GM19043 (cell line): ENCODE measurements around the gene NDUFB2.
"Not testable (repeated sequence)": the region's sequence is repeated elsewhere in the genome, so short reads cannot be mapped to it uniquely, and the experiment has no call there.

Experiments
- ATAC-seq: cut with Tn5 transposase; IDR thresholded peaks from one replicate; pipeline ENCODE4 v1.9.1; 2021; ENCODE audit warnings: low read depth; ENCODE audit not compliant: unreplicated experiment

Gene NDUFB2

GRCh38 chr7:140696680-140697446, at the start of gene NDUFB2:
Gene NDUFB2 (plus strand): TSS chr7:140696708. CDS start chr7:140696745, 37 bp downstream.
- peak; percentile 89 for ATAC-seq

GRCh38 chr7:140646931-140647647, 49.4 kb upstream of the NDUFB2 start:
- ATAC-seq = peak; percentile 82

GRCh38 chr7:140649556-140650205, 46.8 kb upstream of the NDUFB2 start:
- no peak for ATAC-seq

- ATAC-seq = no peak
Observed at GRCh38 chr7:140650367-140650766, 46.1 kb upstream of the NDUFB2 start.

GRCh38 chr7:140653319-140654108, 43.0 kb upstream of the NDUFB2 start:
- ATAC-seq = no peak

GRCh38 chr7:140654109-140654387, 42.5 kb upstream of the NDUFB2 start:
- ATAC-seq = no peak

GRCh38 chr7:140654661-140655060, 41.8 kb upstream of the NDUFB2 start:
- ATAC-seq = no peak

GRCh38 chr7:140655511-140656408, 40.7 kb upstream of the NDUFB2 start:
- ATAC-seq = no peak

GRCh38 chr7:140656548-140657515, 39.7 kb upstream of the NDUFB2 start:
- peak; percentile 90 for ATAC-seq

GRCh38 chr7:140657891-140658290, 38.6 kb upstream of the NDUFB2 start:
- no peak for ATAC-seq

GRCh38 chr7:140659856-140660255, 36.7 kb upstream of the NDUFB2 start:
- ATAC-seq = no peak

- no peak for ATAC-seq
Observed at GRCh38 chr7:140661124-140661523, 35.4 kb upstream of the NDUFB2 start.

GRCh38 chr7:140662938-140663337, 33.6 kb upstream of the NDUFB2 start:
- not testable (repeated sequence) for ATAC-seq

- ATAC-seq = no peak
Observed at GRCh38 chr7:140667476-140667875, 29.0 kb upstream of the NDUFB2 start.

GRCh38 chr7:140668641-140669040, 27.9 kb upstream of the NDUFB2 start:
- ATAC-seq = no peak

- no peak for ATAC-seq
Observed at GRCh38 chr7:140669352-140669751, 27.2 kb upstream of the NDUFB2 start.

GRCh38 chr7:140669862-140670261, 26.6 kb upstream of the NDUFB2 start:
- ATAC-seq = not testable (repeated sequence)

GRCh38 chr7:140670343-140670935, 26.1 kb upstream of the NDUFB2 start:
- no peak for ATAC-seq
